SK-N-SH treated with all-trans-retinoic acid at 6 μM for 48 hours (cell line): Measurements from ENCODE around the gene FARP1.

Experiments
- GLIS3 ChIP-seq: fragments of 250-450 bp; sonication (Bioruptor Pico); IDR thresholded peaks from 2 replicates; pipeline ENCODE4 v1.5.0; 2020; ENCODE audit warnings: mild to moderate bottlenecking, moderate library complexity
- TCF4 ChIP-seq: fragments of 250-450 bp; sonication (Bioruptor Pico); IDR thresholded peaks from 2 replicates; pipeline ENCODE4 v1.8.0; 2021; ENCODE audit warnings: mild to moderate bottlenecking, moderate library complexity, borderline replicate concordance
- ZC3H10 ChIP-seq: fragments of 250-450 bp; sonication (Bioruptor Pico); IDR thresholded peaks from 2 replicates; pipeline ENCODE4 v1.5.1; 2021; ENCODE audit warnings: mild to moderate bottlenecking, moderate library complexity

DNA sequence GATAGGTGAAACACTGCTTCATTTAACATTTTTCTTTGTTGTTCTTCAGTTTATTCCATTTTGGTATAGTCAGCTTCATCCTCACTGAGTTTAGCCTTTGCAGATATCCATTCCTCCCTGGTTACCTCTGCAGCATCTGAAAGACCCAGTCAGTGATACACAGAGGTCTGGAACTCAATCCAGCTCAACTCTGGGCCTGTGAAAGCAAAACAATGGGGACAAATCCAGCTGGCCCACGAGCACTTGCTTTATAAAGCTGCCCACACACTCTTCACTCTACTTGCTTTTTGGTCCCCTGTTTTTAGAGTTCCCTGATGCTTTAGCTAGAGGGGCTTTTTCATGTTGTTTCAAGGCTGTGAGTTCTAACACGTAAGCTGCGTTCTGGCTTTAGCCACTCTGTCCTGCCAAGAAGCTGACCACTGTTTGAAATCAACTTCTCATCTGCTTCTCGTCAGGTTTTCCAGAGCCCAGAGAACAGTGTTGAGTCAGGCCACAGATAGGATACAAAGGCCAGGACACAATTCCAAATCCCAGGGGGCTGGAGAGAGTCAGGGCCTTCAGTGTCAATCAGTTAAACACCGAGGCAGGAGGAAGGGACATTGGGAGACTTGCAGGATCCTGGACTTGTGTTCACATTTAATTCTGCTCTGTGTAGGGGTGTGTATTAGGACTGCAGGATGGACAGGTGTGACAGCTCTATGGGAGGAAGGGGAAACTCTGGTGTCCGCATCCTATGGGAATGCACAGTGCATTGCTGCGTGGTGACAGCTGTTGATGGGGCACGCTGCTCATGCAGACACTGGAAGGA is 117.7 kb downstream of the FARP1 start:
- TF ChIP-seq ZC3H10 (CRISPR knock-in tag), result no peak
- TF ChIP-seq TCF4 (CRISPR knock-in tag), result no peak
- TF ChIP-seq GLIS3, result no peak
